Panc1 (cell line): ENCODE data around the gene FKBP7.

Source experiments
- POLR2AphosphoS5 ChIP-seq: IDR thresholded peaks from 2 replicates; pipeline ENCODE4 v1.6.1; 2012; ENCODE audit warnings: mild to moderate bottlenecking, low read depth, low read length, moderate library complexity
- SIN3A ChIP-seq: IDR thresholded peaks from 2 replicates; pipeline ENCODE4 v1.6.1; 2012; ENCODE audit warnings: low read depth, mild to moderate bottlenecking, low read length, moderate library complexity, borderline replicate concordance; ENCODE audit not compliant: insufficient read depth
- TCF7L2 ChIP-seq: IDR thresholded peaks from 2 replicates; pipeline ENCODE4 v1.6.1; 2011; ENCODE audit warnings: mild to moderate bottlenecking, low read depth, low read length, inconsistent platforms
- TF ChIP-seq, protein P1 (sequence below): fragments of 450-650 bp; IDR thresholded peaks from 2 replicates; pipeline ENCODE4 v1.5.1; 2017; ENCODE audit warnings: mild to moderate bottlenecking
- TF ChIP-seq, protein P2 (sequence below), 2 experiments: IDR thresholded peaks; 2 replicates each; pipeline ENCODE4 v1.6.1; 2011 to 2012; ENCODE audit warnings: low read depth in 2 of 2, control low read depth in 1 of 2, low read length in 1 of 2, mild to moderate bottlenecking in 1 of 2, moderate library complexity in 1 of 2; ENCODE audit not compliant: insufficient read depth in 1 of 2

DNA sequence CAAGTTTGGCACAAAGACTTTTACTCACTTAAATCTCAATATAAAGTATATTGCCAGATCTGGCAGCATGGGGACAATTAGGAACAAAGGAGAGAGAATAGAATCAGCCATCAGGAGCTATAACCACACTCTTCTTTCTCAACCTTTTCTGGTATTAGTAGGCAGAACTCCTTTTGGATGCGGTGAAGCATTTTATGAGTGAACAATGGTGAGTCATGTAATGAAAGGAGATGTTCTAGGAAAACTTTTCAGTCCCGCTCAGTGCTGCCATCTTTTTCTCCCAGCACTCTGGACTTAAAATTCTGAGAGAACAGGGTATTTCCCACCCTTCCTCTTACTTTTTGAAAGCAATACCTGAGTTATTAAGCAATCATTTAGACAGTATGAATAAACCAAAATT lies 34.1 kb upstream of the FKBP7 start:
- TF ChIP-seq, protein P1, sequence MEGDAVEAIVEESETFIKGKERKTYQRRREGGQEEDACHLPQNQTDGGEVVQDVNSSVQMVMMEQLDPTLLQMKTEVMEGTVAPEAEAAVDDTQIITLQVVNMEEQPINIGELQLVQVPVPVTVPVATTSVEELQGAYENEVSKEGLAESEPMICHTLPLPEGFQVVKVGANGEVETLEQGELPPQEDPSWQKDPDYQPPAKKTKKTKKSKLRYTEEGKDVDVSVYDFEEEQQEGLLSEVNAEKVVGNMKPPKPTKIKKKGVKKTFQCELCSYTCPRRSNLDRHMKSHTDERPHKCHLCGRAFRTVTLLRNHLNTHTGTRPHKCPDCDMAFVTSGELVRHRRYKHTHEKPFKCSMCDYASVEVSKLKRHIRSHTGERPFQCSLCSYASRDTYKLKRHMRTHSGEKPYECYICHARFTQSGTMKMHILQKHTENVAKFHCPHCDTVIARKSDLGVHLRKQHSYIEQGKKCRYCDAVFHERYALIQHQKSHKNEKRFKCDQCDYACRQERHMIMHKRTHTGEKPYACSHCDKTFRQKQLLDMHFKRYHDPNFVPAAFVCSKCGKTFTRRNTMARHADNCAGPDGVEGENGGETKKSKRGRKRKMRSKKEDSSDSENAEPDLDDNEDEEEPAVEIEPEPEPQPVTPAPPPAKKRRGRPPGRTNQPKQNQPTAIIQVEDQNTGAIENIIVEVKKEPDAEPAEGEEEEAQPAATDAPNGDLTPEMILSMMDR, result no peak
- TF ChIP-seq POLR2AphosphoS5 (no peak), TCF7L2 (no peak), SIN3A (no peak)
- TF ChIP-seq, protein P2, sequence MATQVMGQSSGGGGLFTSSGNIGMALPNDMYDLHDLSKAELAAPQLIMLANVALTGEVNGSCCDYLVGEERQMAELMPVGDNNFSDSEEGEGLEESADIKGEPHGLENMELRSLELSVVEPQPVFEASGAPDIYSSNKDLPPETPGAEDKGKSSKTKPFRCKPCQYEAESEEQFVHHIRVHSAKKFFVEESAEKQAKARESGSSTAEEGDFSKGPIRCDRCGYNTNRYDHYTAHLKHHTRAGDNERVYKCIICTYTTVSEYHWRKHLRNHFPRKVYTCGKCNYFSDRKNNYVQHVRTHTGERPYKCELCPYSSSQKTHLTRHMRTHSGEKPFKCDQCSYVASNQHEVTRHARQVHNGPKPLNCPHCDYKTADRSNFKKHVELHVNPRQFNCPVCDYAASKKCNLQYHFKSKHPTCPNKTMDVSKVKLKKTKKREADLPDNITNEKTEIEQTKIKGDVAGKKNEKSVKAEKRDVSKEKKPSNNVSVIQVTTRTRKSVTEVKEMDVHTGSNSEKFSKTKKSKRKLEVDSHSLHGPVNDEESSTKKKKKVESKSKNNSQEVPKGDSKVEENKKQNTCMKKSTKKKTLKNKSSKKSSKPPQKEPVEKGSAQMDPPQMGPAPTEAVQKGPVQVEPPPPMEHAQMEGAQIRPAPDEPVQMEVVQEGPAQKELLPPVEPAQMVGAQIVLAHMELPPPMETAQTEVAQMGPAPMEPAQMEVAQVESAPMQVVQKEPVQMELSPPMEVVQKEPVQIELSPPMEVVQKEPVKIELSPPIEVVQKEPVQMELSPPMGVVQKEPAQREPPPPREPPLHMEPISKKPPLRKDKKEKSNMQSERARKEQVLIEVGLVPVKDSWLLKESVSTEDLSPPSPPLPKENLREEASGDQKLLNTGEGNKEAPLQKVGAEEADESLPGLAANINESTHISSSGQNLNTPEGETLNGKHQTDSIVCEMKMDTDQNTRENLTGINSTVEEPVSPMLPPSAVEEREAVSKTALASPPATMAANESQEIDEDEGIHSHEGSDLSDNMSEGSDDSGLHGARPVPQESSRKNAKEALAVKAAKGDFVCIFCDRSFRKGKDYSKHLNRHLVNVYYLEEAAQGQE (IDR thresholded peaks at IDR 0.05; ENCODE audit: insufficient read depth in 1 of 2, low read depth in 2 of 2, low read length in 1 of 2), result no peak
